HepG2 (cell line): ENCODE results near the gene CD79A. TPM values are rescaled to one million over a fixed set of nuclear protein-coding genes. Genes with fewer than 3 reads are reported as not detected.

Experiments
- ARID2 ChIP-seq: sonication (generic); formaldehyde crosslinking; IDR thresholded peaks from 2 replicates; pipeline ENCODE4 v1.8.1; 2022; ENCODE audit warnings: mild to moderate bottlenecking, missing genetic modification reagents, borderline replicate concordance
- CC2D1A ChIP-seq: sonication (generic); formaldehyde crosslinking; IDR thresholded peaks from 2 replicates; pipeline ENCODE4 v1.8.1; 2023; ENCODE audit warnings: mild to moderate bottlenecking, missing genetic modification reagents
- CCDC6 ChIP-seq: sonication (generic); formaldehyde crosslinking; IDR thresholded peaks from 2 replicates; pipeline ENCODE4 v1.8.1; 2022; ENCODE audit warnings: mild to moderate bottlenecking, missing genetic modification reagents, moderate library complexity
- ELF4 ChIP-seq: sonication (generic); formaldehyde crosslinking; IDR thresholded peaks from 2 replicates; pipeline ENCODE4 v1.5.0; 2020; ENCODE audit warnings: missing genetic modification reagents, mild to moderate bottlenecking, moderate library complexity, borderline replicate concordance
- FOXK2 ChIP-seq: fragments of 450-650 bp; IDR thresholded peaks from 2 replicates; pipeline ENCODE4 v1.6.1; 2016
- HNRNPL ChIP-seq: fragments of 200-400 bp; formaldehyde crosslinking; IDR thresholded peaks from 2 replicates; pipeline ENCODE4 v1.6.1; 2017; ENCODE audit warnings: mild to moderate bottlenecking, low read depth, low read length
- JUNB ChIP-seq: sonication (generic); formaldehyde crosslinking; IDR thresholded peaks from 2 replicates; pipeline ENCODE4 v1.8.0; 2022; ENCODE audit warnings: missing genetic modification reagents, mild to moderate bottlenecking, borderline replicate concordance
- KDM5A ChIP-seq: fragments of 200-600 bp; sonication (generic); IDR thresholded peaks from 2 replicates; pipeline ENCODE4 v1.7.0; 2018; ENCODE audit warnings: antibody characterized with exemption, mild to moderate bottlenecking, low read length, borderline replicate concordance
- MATR3 ChIP-seq: sonication (generic); formaldehyde crosslinking; IDR thresholded peaks from 2 replicates; pipeline ENCODE4 v1.4.0; 2020; ENCODE audit warnings: missing genetic modification reagents
- POLR2A ChIP-seq, 2 experiments: IDR thresholded peaks; 2 replicates each; pipeline ENCODE4 v1.6.1; 2011; ENCODE audit warnings: low read depth in 2 of 2, low read length in 2 of 2, mild to moderate bottlenecking in 1 of 2, moderate library complexity in 1 of 2; ENCODE audit not compliant: insufficient read depth in 1 of 2
- RAD21 ChIP-seq: fragments of 450-650 bp; formaldehyde crosslinking; IDR thresholded peaks from 2 replicates; pipeline ENCODE4 v1.5.0; 2020; ENCODE audit warnings: mild to moderate bottlenecking
- TCF7L2 ChIP-seq: IDR thresholded peaks from 2 replicates; pipeline ENCODE4 v1.6.1; 2011; ENCODE audit warnings: mild to moderate bottlenecking, low read depth, low read length, moderate library complexity
- YEATS2 ChIP-seq: sonication (generic); formaldehyde crosslinking; IDR thresholded peaks from 2 replicates; pipeline ENCODE4 v1.4.0; 2020; ENCODE audit warnings: missing genetic modification reagents, borderline replicate concordance
- ZNF564 ChIP-seq: sonication (generic); formaldehyde crosslinking; IDR thresholded peaks from 2 replicates; pipeline ENCODE4 v1.8.1; 2023; ENCODE audit warnings: mild to moderate bottlenecking, missing genetic modification reagents
- ZNF619 ChIP-seq: sonication (generic); formaldehyde crosslinking; IDR thresholded peaks from 2 replicates; pipeline ENCODE4 v1.4.0; 2020; ENCODE audit warnings: mild to moderate bottlenecking, missing genetic modification reagents
- ZNF629 ChIP-seq: sonication (generic); formaldehyde crosslinking; conservative IDR thresholded peaks from 2 replicates; pipeline ENCODE4 v1.5.0; 2020; ENCODE audit warnings: missing genetic modification reagents
- ZNF788 ChIP-seq: sonication (generic); formaldehyde crosslinking; IDR thresholded peaks from 2 replicates; pipeline ENCODE4 v1.5.0; 2020; ENCODE audit warnings: mild to moderate bottlenecking, missing genetic modification reagents, borderline replicate concordance
- ZNF883 ChIP-seq: sonication (generic); formaldehyde crosslinking; IDR thresholded peaks from 2 replicates; pipeline ENCODE4 v1.5.1; 2020; ENCODE audit warnings: mild to moderate bottlenecking, missing genetic modification reagents; ENCODE audit errors: not compliant biosample characterization
- polyA plus RNA-seq, 8 experiments: library from polyadenylated mRNA; depleted of rRNA in 3 of 8; stranded (reverse) in 7 of 8; unstranded in 1 of 8; fragments of >200 nt; fragmentation: Illumina TruSeq in 4 of 8; extraction: Trizol in 4 of 8; gene quantifications; 2 replicates each; pipeline versions ENCODE4 v1.2.1 to v1.2.3, GENCODE V29; 2011 to 2016; ENCODE audit warnings: low read depth in 4 of 8, missing spikeins in 1 of 8, mixed read lengths in 1 of 8; ENCODE audit not compliant: insufficient read depth in 1 of 8
- total RNA-seq, 5 experiments: library from RNA; depleted of rRNA; stranded (reverse); fragments of >200 nt; fragmentation: Illumina TruSeq; extraction: Trizol; gene quantifications; 2 replicates each; pipeline ENCODE4 v1.2.3, GENCODE V29; 2016; ENCODE audit warnings: low read depth in 1 of 5
- TF ChIP-seq, protein P1 (sequence below): sonication (generic); formaldehyde crosslinking; IDR thresholded peaks from 2 replicates; pipeline ENCODE4 v1.9.0; 2021; ENCODE audit warnings: missing genetic modification reagents, mild to moderate bottlenecking, borderline replicate concordance
- TF ChIP-seq, protein P2 (sequence below): sonication (generic); formaldehyde crosslinking; IDR thresholded peaks from 2 replicates; pipeline ENCODE4 v1.8.0; 2022; ENCODE audit warnings: mild to moderate bottlenecking, missing genetic modification reagents, borderline replicate concordance
- TF ChIP-seq, protein P3 (sequence below): sonication (generic); formaldehyde crosslinking; IDR thresholded peaks from 2 replicates; pipeline ENCODE4 v1.4.0; 2020; ENCODE audit warnings: mild to moderate bottlenecking, missing genetic modification reagents, borderline replicate concordance

The CD79A gene
- total and polyA plus RNA-seq, 2 of the 13 experiments (the other 11 are each of a cell fraction or from before 2014, with no cell fraction given): 0.24 to 0.33 TPM

DNA sequence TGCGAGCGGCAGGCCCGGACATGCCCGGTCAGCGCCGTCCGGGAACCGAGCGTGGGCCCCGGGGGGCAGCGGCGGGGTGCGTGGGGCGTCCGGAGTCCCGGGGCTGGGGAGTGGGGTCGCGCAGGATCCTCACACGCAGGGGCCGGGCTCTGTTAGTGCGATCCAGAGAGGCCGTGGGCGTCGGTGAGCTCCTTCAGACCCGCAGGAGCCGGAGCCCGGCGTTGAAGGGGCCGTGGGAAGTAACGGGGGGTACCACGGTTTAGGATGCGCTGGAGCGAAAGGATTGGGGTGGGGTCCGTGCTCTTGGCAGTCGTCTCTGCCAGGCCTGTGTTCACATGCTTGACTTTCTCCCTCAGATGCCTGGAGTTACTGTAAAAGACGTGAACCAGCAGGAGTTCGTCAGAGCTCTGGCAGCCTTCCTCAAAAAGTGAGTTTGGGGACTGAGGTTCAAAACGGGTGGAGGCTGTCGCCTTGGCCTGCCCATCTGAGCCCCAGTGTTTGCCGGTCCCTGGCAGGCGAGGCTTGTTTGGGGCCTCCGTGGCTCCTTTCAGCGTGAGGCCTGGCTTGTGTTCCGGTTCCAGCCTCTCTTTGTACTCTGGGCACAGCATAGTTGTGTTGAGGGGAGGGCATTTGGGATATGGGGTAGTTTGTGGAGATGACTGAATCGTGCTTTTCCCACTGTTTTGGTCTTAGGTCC is 16.5 kb upstream of the CD79A start (continued):
- TF ChIP-seq, protein P1, sequence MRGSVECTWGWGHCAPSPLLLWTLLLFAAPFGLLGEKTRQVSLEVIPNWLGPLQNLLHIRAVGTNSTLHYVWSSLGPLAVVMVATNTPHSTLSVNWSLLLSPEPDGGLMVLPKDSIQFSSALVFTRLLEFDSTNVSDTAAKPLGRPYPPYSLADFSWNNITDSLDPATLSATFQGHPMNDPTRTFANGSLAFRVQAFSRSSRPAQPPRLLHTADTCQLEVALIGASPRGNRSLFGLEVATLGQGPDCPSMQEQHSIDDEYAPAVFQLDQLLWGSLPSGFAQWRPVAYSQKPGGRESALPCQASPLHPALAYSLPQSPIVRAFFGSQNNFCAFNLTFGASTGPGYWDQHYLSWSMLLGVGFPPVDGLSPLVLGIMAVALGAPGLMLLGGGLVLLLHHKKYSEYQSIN (CRISPR knock-in tag): no peak
- TF ChIP-seq KDM5A (peak; percentile 62; the same call in 1 of the 2 replicates), YEATS2 (peak; percentile 52; the same call in 1 of the 2 replicates), TCF7L2 (no peak), ZNF564 (CRISPR knock-in tag) (0 out of 2 replicates have a peak, but pooled peaks have one; percentile 21), CCDC6 (CRISPR knock-in tag) (no peak), ELF4 (no peak), HNRNPL (0 out of 2 replicates have a peak, but pooled peaks have one; percentile 14), ZNF619 (CRISPR knock-in tag) (no peak), ZNF788 (no peak), MATR3 (CRISPR knock-in tag) (no peak), POLR2A (IDR thresholded peaks at IDR 0.05; ENCODE audit: insufficient read depth in 1 of 2, low read depth in 2 of 2, low read length in 2 of 2) (peak in 1 of 2 experiments; percentile 6; a peak in 1 of 4 replicates), ARID2 (CRISPR knock-in tag) (0 out of 2 replicates have a peak, but pooled peaks have one; percentile 50), CC2D1A (CRISPR knock-in tag) (no peak), ZNF883 (peak; percentile 74), JUNB (CRISPR knock-in tag) (no peak), ZNF629 (no peak), RAD21 (CRISPR knock-in tag) (no peak), FOXK2 (no peak)
- TF ChIP-seq, protein P2, sequence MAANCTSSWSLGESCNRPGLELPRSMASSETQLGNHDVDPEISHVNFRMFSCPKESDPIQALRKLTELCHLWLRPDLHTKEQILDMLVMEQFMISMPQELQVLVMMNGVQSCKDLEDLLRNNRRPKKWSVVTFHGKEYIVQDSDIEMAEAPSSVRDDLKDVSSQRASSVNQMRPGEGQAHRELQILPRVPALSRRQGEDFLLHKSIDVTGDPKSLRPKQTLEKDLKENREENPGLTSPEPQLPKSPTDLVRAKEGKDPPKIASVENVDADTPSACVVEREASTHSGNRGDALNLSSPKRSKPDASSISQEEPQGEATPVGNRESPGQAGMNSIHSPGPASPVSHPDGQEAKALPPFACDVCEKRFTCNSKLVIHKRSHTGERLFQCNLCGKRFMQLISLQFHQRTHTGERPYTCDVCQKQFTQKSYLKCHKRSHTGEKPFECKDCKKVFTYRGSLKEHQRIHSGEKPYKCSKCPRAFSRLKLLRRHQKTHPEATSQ (CRISPR knock-in tag): no peak
- TF ChIP-seq, protein P3, sequence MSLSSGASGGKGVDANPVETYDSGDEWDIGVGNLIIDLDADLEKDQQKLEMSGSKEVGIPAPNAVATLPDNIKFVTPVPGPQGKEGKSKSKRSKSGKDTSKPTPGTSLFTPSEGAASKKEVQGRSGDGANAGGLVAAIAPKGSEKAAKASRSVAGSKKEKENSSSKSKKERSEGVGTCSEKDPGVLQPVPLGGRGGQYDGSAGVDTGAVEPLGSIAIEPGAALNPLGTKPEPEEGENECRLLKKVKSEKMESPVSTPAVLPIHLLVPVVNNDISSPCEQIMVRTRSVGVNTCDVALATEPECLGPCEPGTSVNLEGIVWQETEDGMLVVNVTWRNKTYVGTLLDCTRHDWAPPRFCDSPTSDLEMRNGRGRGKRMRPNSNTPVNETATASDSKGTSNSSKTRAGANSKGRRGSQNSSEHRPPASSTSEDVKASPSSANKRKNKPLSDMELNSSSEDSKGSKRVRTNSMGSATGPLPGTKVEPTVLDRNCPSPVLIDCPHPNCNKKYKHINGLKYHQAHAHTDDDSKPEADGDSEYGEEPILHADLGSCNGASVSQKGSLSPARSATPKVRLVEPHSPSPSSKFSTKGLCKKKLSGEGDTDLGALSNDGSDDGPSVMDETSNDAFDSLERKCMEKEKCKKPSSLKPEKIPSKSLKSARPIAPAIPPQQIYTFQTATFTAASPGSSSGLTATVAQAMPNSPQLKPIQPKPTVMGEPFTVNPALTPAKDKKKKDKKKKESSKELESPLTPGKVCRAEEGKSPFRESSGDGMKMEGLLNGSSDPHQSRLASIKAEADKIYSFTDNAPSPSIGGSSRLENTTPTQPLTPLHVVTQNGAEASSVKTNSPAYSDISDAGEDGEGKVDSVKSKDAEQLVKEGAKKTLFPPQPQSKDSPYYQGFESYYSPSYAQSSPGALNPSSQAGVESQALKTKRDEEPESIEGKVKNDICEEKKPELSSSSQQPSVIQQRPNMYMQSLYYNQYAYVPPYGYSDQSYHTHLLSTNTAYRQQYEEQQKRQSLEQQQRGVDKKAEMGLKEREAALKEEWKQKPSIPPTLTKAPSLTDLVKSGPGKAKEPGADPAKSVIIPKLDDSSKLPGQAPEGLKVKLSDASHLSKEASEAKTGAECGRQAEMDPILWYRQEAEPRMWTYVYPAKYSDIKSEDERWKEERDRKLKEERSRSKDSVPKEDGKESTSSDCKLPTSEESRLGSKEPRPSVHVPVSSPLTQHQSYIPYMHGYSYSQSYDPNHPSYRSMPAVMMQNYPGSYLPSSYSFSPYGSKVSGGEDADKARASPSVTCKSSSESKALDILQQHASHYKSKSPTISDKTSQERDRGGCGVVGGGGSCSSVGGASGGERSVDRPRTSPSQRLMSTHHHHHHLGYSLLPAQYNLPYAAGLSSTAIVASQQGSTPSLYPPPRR (CRISPR knock-in tag): no peak
